ENCODE measurements around the gene CTIF.

- TF ChIP-seq EZH2phosphoT487 (conservative IDR thresholded peaks at IDR 0.05; ENCODE audit: low read length) (no peak), CTCF (IDR thresholded peaks at IDR 0.05; ENCODE audit: insufficient read depth, low read length, poor library complexity, severe bottlenecking) (no peak)
Measured at GRCh38 chr18:48786455-48787202, 247.8 kb downstream of the CTIF start.
